Hepatocyte (in vitro differentiated cells): ENCODE results near the gene MACROD2.

Experiments
- CTCF ChIP-seq: fragments of 200-600 bp; sonication (generic); IDR thresholded peaks from 2 replicates; pipeline ENCODE4 v1.5.1; 2016; ENCODE audit warnings: antibody characterized with exemption, mild to moderate bottlenecking; ENCODE audit not compliant: poor library complexity
- EZH2 ChIP-seq: fragments of 200-600 bp; sonication (generic); IDR thresholded peaks from 2 replicates; pipeline ENCODE4 v1.6.1; 2016; ENCODE audit warnings: antibody characterized with exemption, mild to moderate bottlenecking, borderline replicate concordance
- EZH2phosphoT487 ChIP-seq: fragments of 200-600 bp; sonication (generic); IDR thresholded peaks from one replicate; pipeline ENCODE4 v1.6.1; 2018; ENCODE audit warnings: antibody characterized with exemption, mild to moderate bottlenecking, low read depth, moderate library complexity; ENCODE audit not compliant: unreplicated experiment, severe bottlenecking

GRCh38 chr20:14604143-14604542 is 608.8 kb downstream of the MACROD2 start:
- no peak for TF ChIP-seq CTCF
- TF ChIP-seq EZH2, result no peak
- TF ChIP-seq EZH2phosphoT487, result no peak
